ENCODE measurements around the gene TSC22D4. TPM values are rescaled to one million over a fixed set of nuclear protein-coding genes. Genes with fewer than 3 reads are reported as not detected.

TSC22D4 gene
- total and polyA plus RNA-seq, 9 of the 15 experiments (the other 6 are each of a cell fraction or from before 2014, with no cell fraction given), result 0.37 to 107 (median 28.7) TPM

GRCh38 chr7:100449190-100449795, 29.7 kb downstream of the TSC22D4 start:
- Histone ChIP-seq H3K9me3 (replicated peaks; ENCODE audit: control insufficient read depth, insufficient read depth, low read depth, low read length) (no peaks in the 10 kb centered on the region), H2AFZ (ENCODE audit: low read depth, low read length) (no peak overlapping the region), H3K79me2 (ENCODE audit: control insufficient read depth, insufficient read depth, low read length) (peaks cover 5% of the 10 kb centered on the region; the same call in 2 of the 3 replicates), H3K27ac (ENCODE audit: extremely low read depth, low read depth, low read length) (peak overlapping the region; percentile 87; the same call in 1 of the 3 replicates), H3K4me3 (no peak overlapping the region), H4K20me1 (replicated peaks; ENCODE audit: control insufficient read depth, insufficient read depth, low read length) (no peaks in the 10 kb centered on the region), H3K4me2 (ENCODE audit: insufficient read depth, low read length) (no peak overlapping the region), H3K27me3 (ENCODE audit: control insufficient read depth in 2 of 2, insufficient read depth in 2 of 2, low read length in 2 of 2) (no peaks in the 10 kb centered on the region), H3K9me1 (ENCODE audit: control insufficient read depth, insufficient read depth, low read length) (no peaks in the 10 kb centered on the region), H3K4me1 (replicated peaks in 1 of 2; ENCODE audit: control insufficient read depth in 2 of 2, insufficient read depth in 2 of 2, low read length in 2 of 2) (peaks cover 20 to 42% of the 10 kb centered on the region in 2 experiments), H3K36me3 (ENCODE audit: control insufficient read depth, insufficient read depth, low read length) (no peaks in the 10 kb centered on the region), H3K9ac (ENCODE audit: insufficient read depth in 1 of 2, low read depth in 2 of 2, low read length in 2 of 2) (peak overlapping the region; percentile 70 to 90; a peak in 2 of 4 replicates)
- DNase-seq (ENCODE audit: extremely low read depth in 1 of 4, low spot score in 3 of 4) (no peak), FAIRE-seq (no peak), ATAC-seq (no peak)
- intact Hi-C loops (cut with micrococcal nuclease) (no loop called here), in situ Hi-C loops (cut with MboI) (no loop called here)
- CTCF ChIA-PET (ENCODE audit: low intra/inter-chr PET ratio), result interaction anchor here (1.2 to 1.8 kb wide), 2 partner anchors 48 to 49 kb away, joined by 3 to 10 read pairs; no protein-coding TSS in a partner anchor
- TSS peak; percentile 55 for BruUV-seq (replicated peaks)
- POLR2A ChIA-PET, result interaction anchor here (0.8 to 2.4 kb wide), 4 partner anchors 9 to 20 kb away, joined by 3 to 30 read pairs (median 6); partner anchors contain the start of genes MEPCE, PPP1R35 and ZCWPW1
- WGBS (ENCODE audit: insufficient coverage, low coverage, missing lambda C conversion rate), result 87% methylated on average over 11 of the region's 13 CpGs
- TF ChIP-seq SAP30 (IDR thresholded peaks at IDR 0.05; ENCODE audit: borderline replicate concordance, insufficient read depth, low read depth, low read length, poor library complexity, severe bottlenecking) (no peak), CEBPB (tag; IDR thresholded peaks at IDR 0.05) (peak; percentile 85), ZNF324 (CRISPR knock-in tag; IDR thresholded peaks at IDR 0.05) (no peak), LARP7 (IDR thresholded peaks at IDR 0.05) (0 out of 2 replicates have a peak, but pooled peaks have one; percentile 17), EWSR1 (IDR thresholded peaks at IDR 0.05; ENCODE audit: borderline replicate concordance, low read depth, partially characterized antibody) (no peak), CEBPG (CRISPR knock-in tag; IDR thresholded peaks at IDR 0.05) (peak; percentile 59; the same call in 1 of the 2 replicates), CEBPG (tag; conservative IDR thresholded peaks at IDR 0.05 in 1 of 2, IDR thresholded peaks at IDR 0.05 in 1 of 2) (peak; percentile 71 to 76), ELK1 (CRISPR knock-in tag; IDR thresholded peaks at IDR 0.05) (no peak), DNMT1 (IDR thresholded peaks at IDR 0.05) (no peak), TCFL5 (CRISPR knock-in tag; conservative IDR thresholded peaks at IDR 0.05) (no peak), JUN (IDR thresholded peaks at IDR 0.05; ENCODE audit: borderline replicate concordance, low read depth, low read length) (no peak), JUN (CRISPR knock-in tag; IDR thresholded peaks at IDR 0.05; ENCODE audit: borderline replicate concordance) (no peak), GABPA (tag; conservative IDR thresholded peaks at IDR 0.05; ENCODE audit: low read depth) (no peak)
- TF ChIP-seq, protein P1, sequence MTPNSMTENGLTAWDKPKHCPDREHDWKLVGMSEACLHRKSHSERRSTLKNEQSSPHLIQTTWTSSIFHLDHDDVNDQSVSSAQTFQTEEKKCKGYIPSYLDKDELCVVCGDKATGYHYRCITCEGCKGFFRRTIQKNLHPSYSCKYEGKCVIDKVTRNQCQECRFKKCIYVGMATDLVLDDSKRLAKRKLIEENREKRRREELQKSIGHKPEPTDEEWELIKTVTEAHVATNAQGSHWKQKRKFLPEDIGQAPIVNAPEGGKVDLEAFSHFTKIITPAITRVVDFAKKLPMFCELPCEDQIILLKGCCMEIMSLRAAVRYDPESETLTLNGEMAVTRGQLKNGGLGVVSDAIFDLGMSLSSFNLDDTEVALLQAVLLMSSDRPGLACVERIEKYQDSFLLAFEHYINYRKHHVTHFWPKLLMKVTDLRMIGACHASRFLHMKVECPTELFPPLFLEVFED (CRISPR knock-in tag; conservative IDR thresholded peaks at IDR 0.05), result no peak
- TF ChIP-seq, protein P2, sequence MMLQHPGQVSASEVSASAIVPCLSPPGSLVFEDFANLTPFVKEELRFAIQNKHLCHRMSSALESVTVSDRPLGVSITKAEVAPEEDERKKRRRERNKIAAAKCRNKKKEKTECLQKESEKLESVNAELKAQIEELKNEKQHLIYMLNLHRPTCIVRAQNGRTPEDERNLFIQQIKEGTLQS (IDR thresholded peaks at IDR 0.05), result peak; percentile 85
- TF ChIP-seq, protein P2 (CRISPR knock-in tag; conservative IDR thresholded peaks at IDR 0.05), result no peak
- TF ChIP-seq, protein P3, sequence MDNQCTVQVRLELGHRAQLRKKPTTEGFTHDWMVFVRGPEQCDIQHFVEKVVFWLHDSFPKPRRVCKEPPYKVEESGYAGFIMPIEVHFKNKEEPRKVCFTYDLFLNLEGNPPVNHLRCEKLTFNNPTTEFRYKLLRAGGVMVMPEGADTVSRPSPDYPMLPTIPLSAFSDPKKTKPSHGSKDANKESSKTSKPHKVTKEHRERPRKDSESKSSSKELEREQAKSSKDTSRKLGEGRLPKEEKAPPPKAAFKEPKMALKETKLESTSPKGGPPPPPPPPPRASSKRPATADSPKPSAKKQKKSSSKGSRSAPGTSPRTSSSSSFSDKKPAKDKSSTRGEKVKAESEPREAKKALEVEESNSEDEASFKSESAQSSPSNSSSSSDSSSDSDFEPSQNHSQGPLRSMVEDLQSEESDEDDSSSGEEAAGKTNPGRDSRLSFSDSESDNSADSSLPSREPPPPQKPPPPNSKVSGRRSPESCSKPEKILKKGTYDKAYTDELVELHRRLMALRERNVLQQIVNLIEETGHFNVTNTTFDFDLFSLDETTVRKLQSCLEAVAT (IDR thresholded peaks at IDR 0.05), result peak in 1 of 2 experiments; percentile 61; a peak in 1 of 4 replicates

Measured in K562 (cell line).